ENCODE measurements around the gene AMN1. TPM values are rescaled to one million over a fixed set of nuclear protein-coding genes. Genes with fewer than 3 reads are reported as not detected.
A peak's percentile ranks its signal among the peaks of the same experiment; 100 is the strongest.

Gene AMN1
- total and polyA plus RNA-seq, 2 of the 13 experiments (the other 11 are each of a cell fraction or from before 2014, with no cell fraction given) = 7.5 to 26.5 TPM

DNA sequence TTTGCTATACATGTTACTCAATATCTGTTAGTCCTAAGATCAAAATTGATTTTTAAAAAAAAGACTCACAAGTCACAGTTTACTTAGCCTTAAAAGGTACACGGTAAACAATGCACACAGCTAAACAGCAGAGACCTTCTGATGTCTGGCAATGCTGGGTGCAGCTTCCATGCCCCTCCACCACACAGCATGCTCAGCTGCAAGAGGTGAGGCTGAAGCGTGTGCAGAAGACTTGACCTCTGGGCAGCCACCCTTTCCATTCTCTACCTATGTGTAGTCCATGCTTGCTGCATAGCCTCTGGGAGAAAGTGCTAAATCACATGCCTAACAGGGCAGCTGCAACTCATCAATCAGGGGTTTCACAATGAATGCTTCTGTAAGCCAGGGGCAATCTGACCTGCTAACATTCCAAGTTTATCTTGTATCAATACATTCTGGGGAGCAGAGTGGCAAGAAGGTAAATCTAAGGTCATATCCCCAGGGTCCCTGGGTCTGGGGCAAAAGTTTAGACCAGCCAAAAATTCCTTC, 44.5 kb upstream of the AMN1 start (continued):
- TF ChIP-seq HNF4G (IDR thresholded peaks at IDR 0.05; ENCODE audit: borderline replicate concordance, low read depth, low read length) (peak; percentile 58; the same call in 1 of the 2 replicates), HNF4G (CRISPR knock-in tag; IDR thresholded peaks at IDR 0.05; ENCODE audit: borderline replicate concordance, low read depth) (peak; percentile 67; the same call in 1 of the 2 replicates), MLLT10 (CRISPR knock-in tag; IDR thresholded peaks at IDR 0.05) (no peak), SP1 (IDR thresholded peaks at IDR 0.05) (no peak), SP1 (CRISPR knock-in tag; IDR thresholded peaks at IDR 0.05) (no peak), JUNB (CRISPR knock-in tag; IDR thresholded peaks at IDR 0.05; ENCODE audit: borderline replicate concordance) (no peak), ASH2L (IDR thresholded peaks at IDR 0.05; ENCODE audit: insufficient read length, low read depth, low read length) (peak; percentile 80), REL (CRISPR knock-in tag; conservative IDR thresholded peaks at IDR 0.05) (no peak), GATAD2A (CRISPR knock-in tag; IDR thresholded peaks at IDR 0.05) (peak; percentile 96), SALL1 (CRISPR knock-in tag; IDR thresholded peaks at IDR 0.05) (peak; percentile 99), SOX6 (IDR thresholded peaks at IDR 0.05) (no peak), SOX6 (CRISPR knock-in tag; IDR thresholded peaks at IDR 0.05) (peak; percentile 98), SOX5 (CRISPR knock-in tag; IDR thresholded peaks at IDR 0.05; ENCODE audit: borderline replicate concordance) (peak; percentile 91), ZNF607 (CRISPR knock-in tag; IDR thresholded peaks at IDR 0.05; ENCODE audit: borderline replicate concordance) (no peak), CEBPB (IDR thresholded peaks at IDR 0.05; ENCODE audit: borderline replicate concordance, low read depth, low read length) (peak; percentile 86), ZNF644 (CRISPR knock-in tag; IDR thresholded peaks at IDR 0.05; ENCODE audit: low read depth) (peak; percentile 28; the same call in 1 of the 2 replicates), ZNF766 (CRISPR knock-in tag; IDR thresholded peaks at IDR 0.05; ENCODE audit: borderline replicate concordance) (no peak), RAD21 (CRISPR knock-in tag; IDR thresholded peaks at IDR 0.05) (no peak), ZNF572 (CRISPR knock-in tag; IDR thresholded peaks at IDR 0.05) (no peak)
- TF ChIP-seq, protein P1, sequence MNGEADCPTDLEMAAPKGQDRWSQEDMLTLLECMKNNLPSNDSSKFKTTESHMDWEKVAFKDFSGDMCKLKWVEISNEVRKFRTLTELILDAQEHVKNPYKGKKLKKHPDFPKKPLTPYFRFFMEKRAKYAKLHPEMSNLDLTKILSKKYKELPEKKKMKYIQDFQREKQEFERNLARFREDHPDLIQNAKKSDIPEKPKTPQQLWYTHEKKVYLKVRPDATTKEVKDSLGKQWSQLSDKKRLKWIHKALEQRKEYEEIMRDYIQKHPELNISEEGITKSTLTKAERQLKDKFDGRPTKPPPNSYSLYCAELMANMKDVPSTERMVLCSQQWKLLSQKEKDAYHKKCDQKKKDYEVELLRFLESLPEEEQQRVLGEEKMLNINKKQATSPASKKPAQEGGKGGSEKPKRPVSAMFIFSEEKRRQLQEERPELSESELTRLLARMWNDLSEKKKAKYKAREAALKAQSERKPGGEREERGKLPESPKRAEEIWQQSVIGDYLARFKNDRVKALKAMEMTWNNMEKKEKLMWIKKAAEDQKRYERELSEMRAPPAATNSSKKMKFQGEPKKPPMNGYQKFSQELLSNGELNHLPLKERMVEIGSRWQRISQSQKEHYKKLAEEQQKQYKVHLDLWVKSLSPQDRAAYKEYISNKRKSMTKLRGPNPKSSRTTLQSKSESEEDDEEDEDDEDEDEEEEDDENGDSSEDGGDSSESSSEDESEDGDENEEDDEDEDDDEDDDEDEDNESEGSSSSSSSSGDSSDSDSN (CRISPR knock-in tag; IDR thresholded peaks at IDR 0.05) = 0 out of 2 replicates have a peak, but pooled peaks have one; percentile 53
- TF ChIP-seq, protein P2, sequence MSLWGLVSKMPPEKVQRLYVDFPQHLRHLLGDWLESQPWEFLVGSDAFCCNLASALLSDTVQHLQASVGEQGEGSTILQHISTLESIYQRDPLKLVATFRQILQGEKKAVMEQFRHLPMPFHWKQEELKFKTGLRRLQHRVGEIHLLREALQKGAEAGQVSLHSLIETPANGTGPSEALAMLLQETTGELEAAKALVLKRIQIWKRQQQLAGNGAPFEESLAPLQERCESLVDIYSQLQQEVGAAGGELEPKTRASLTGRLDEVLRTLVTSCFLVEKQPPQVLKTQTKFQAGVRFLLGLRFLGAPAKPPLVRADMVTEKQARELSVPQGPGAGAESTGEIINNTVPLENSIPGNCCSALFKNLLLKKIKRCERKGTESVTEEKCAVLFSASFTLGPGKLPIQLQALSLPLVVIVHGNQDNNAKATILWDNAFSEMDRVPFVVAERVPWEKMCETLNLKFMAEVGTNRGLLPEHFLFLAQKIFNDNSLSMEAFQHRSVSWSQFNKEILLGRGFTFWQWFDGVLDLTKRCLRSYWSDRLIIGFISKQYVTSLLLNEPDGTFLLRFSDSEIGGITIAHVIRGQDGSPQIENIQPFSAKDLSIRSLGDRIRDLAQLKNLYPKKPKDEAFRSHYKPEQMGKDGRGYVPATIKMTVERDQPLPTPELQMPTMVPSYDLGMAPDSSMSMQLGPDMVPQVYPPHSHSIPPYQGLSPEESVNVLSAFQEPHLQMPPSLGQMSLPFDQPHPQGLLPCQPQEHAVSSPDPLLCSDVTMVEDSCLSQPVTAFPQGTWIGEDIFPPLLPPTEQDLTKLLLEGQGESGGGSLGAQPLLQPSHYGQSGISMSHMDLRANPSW (CRISPR knock-in tag; IDR thresholded peaks at IDR 0.05; ENCODE audit: borderline replicate concordance) = peak; percentile 65; the same call in 1 of the 2 replicates
- TF ChIP-seq, protein P3, sequence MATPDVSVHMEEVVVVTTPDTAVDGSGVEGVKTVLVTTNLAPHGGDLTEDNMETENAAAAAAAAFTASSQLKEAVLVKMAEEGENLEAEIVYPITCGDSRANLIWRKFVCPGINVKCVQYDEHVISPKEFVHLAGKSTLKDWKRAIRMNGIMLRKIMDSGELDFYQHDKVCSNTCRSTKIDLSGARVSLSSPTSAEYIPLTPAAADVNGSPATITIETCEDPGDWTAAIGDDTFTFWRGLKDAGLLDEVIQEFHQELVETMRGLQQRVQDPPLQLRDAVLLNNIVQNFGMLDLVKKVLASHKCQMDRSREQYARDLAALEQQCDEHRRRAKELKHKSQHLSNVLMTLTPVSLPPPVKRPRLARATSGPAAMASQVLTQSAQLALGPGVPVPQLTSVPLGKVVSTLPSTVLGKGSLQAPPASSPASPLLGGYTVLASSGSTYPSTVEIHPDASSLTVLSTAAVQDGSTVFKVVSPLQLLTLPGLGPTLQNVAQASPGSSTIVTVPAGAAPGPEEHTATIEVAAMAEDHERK (CRISPR knock-in tag; IDR thresholded peaks at IDR 0.05; ENCODE audit: low read depth) = no peak
- TF ChIP-seq, protein P4, sequence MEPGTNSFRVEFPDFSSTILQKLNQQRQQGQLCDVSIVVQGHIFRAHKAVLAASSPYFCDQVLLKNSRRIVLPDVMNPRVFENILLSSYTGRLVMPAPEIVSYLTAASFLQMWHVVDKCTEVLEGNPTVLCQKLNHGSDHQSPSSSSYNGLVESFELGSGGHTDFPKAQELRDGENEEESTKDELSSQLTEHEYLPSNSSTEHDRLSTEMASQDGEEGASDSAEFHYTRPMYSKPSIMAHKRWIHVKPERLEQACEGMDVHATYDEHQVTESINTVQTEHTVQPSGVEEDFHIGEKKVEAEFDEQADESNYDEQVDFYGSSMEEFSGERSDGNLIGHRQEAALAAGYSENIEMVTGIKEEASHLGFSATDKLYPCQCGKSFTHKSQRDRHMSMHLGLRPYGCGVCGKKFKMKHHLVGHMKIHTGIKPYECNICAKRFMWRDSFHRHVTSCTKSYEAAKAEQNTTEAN (CRISPR knock-in tag; conservative IDR thresholded peaks at IDR 0.05) = no peak
- TF ChIP-seq, protein P5, sequence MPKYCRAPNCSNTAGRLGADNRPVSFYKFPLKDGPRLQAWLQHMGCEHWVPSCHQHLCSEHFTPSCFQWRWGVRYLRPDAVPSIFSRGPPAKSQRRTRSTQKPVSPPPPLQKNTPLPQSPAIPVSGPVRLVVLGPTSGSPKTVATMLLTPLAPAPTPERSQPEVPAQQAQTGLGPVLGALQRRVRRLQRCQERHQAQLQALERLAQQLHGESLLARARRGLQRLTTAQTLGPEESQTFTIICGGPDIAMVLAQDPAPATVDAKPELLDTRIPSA (CRISPR knock-in tag; IDR thresholded peaks at IDR 0.05; ENCODE audit: borderline replicate concordance) = no peak

Data from HepG2 (cell line).